Activated CD4-positive, alpha-beta memory T cell treated with anti-CD3 and anti-CD28 coated beads, Interleukin-2, amount 10 ng/mL, durations not matched to agents 7 days and 5 days (primary cell): ENCODE results near the gene FOXP1. TPM values are rescaled to one million over a fixed set of nuclear protein-coding genes. Genes with fewer than 3 reads are reported as not detected.

Source experiments
- CTCF ChIA-PET: fragments of 350-600 bp; sonication (Branson Sonifier 250); formaldehyde crosslinking; loops from one replicate; lab custom pipeline; 2021; ENCODE audit warnings: antibody characterized with exemption, inconsistent platforms; lab: Charles Lee
- POLR2A ChIA-PET: fragments of 350-600 bp; sonication (Branson Sonifier 250); formaldehyde crosslinking; loops from one replicate; lab custom pipeline; 2021; ENCODE audit warnings: antibody characterized with exemption; lab: Charles Lee
- DNase-seq: peaks from one replicate; pipeline ENCODE4 v3.0.0-alpha.2; 2020
- H3K27ac Mint-ChIP-seq: one replicate; pipeline ENCODE4 v1.8.0; 2021; ENCODE audit warnings: mild to moderate bottlenecking, mixed read lengths
- H3K27me3 Mint-ChIP-seq: one replicate; pipeline ENCODE4 v1.8.0; 2021; ENCODE audit warnings: mixed read lengths
- H3K36me3 Mint-ChIP-seq: one replicate; pipeline ENCODE4 v1.8.0; 2021; ENCODE audit warnings: low read depth, mixed read lengths
- H3K4me1 Mint-ChIP-seq: one replicate; pipeline ENCODE4 v1.8.0; 2021; ENCODE audit warnings: mixed read lengths
- H3K4me3 Mint-ChIP-seq: one replicate; pipeline ENCODE4 v1.8.0; 2021; ENCODE audit warnings: mild to moderate bottlenecking, mixed read lengths
- H3K9me3 Mint-ChIP-seq: one replicate; pipeline ENCODE4 v1.8.0; 2021; ENCODE audit warnings: mixed read lengths
- total RNA-seq, 2 experiments: library from RNA; stranded (reverse); gene quantifications; one replicate each; pipeline ENCODE4 v1.2.3, GENCODE V29; 2021

Gene FOXP1
- total RNA-seq, 2 experiments from 2014 or later: 71.3 to 76.9 TPM

- DNase-seq: no peak
- peaks cover 2% of the 10 kb centered on the region for H3K9me3 Mint-ChIP-seq
- POLR2A ChIA-PET: interaction anchor here (7.2 kb wide), 1 partner anchor 20 kb away, joined by 58 read pairs; no protein-coding TSS in a partner anchor
- peaks cover 43% of the 10 kb centered on the region for H3K36me3 Mint-ChIP-seq
- H3K4me3 Mint-ChIP-seq: no peak overlapping the region
- no peaks in the 10 kb centered on the region for H3K27me3 Mint-ChIP-seq
- H3K27ac Mint-ChIP-seq: no peak overlapping the region
- CTCF ChIA-PET: no interaction called here
- H3K4me1 Mint-ChIP-seq: peaks cover 75% of the 10 kb centered on the region
Measured at GRCh38 chr3:71082833-71083232, 500.7 kb downstream of the FOXP1 start.

DNA sequence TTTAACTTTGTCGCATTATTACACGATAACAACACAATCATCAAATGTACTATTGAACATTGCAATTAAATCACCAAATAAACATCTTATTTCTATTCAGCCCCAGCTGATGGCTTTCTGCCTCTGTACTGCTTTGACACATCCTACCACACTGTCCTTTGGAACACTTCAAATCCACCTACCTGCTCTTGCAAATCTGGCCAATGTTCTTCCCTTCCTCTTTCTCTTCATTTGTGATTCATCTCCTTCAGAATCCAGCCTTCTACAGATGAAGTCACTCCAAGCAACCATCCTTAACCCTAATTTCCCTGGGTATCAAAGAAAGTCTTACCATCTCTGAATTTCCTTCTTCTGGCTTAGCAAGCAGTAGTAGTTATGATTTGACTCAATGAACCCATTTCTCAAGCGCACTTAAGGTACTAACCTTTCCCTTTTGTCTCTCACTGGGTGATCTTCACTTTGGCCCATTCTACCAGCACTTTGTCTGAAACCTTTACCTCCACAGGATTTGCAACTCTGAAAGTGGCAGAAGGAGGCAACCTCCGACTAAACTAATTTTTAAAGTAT is 502.9 kb downstream of the FOXP1 start:
- ChIA-PET POLR2A (interaction anchor here (0.6 kb wide), 1 partner anchor 38 kb away, joined by 3 read pairs; no protein-coding TSS in a partner anchor), CTCF (interaction anchor here (0.6 kb wide), 1 partner anchor 143 kb away, joined by 3 read pairs; no protein-coding TSS in a partner anchor)
- Mint-ChIP-seq H3K36me3 (peaks cover 43% of the 10 kb centered on the region), H3K4me3 (no peak overlapping the region), H3K27ac (no peak overlapping the region), H3K4me1 (peaks cover 69% of the 10 kb centered on the region), H3K9me3 (peaks cover 2% of the 10 kb centered on the region), H3K27me3 (no peaks in the 10 kb centered on the region)
- DNase-seq: no peak

GRCh38 chr3:71078723-71079525 is 504.6 kb downstream of the FOXP1 start:
- ChIA-PET POLR2A (interaction anchor here (1.1 to 1.2 kb wide), 3 partner anchors 8 to 51 kb away, joined by 3 to 5 read pairs (median 3); no protein-coding TSS in a partner anchor), CTCF (no interaction called here)
- Mint-ChIP-seq H3K36me3 (peaks cover 38% of the 10 kb centered on the region), H3K27ac (no peak overlapping the region), H3K4me3 (no peak overlapping the region), H3K9me3 (peaks cover 2% of the 10 kb centered on the region), H3K4me1 (peaks cover 63% of the 10 kb centered on the region), H3K27me3 (no peaks in the 10 kb centered on the region)
- DNase-seq: no peak

DNA sequence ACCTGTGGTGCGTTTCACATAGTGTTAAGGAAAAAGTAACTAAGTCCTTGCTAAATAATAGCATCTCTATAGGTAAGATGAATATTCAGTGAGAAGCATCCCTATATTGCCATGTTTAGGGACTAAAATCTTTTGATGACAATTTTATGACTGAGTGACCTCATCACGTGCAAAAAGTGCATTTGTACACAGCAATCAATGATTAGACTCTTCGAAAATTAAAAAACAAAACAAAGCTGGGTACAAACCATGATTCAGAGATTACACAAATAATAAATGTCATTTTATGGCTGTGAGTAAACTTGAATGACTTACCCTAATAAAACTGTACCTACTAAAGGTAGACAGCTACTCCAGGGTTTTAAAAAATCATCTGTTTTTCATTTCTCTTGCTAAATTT is 505.3 kb downstream of the FOXP1 start:
- DNase-seq: no peak
- H3K27me3 Mint-ChIP-seq: no peaks in the 10 kb centered on the region
- H3K4me3 Mint-ChIP-seq: no peak overlapping the region
- H3K36me3 Mint-ChIP-seq: peaks cover 31% of the 10 kb centered on the region
- H3K4me1 Mint-ChIP-seq: peaks cover 56% of the 10 kb centered on the region
- CTCF ChIA-PET: no interaction called here
- no peaks in the 10 kb centered on the region for H3K9me3 Mint-ChIP-seq
- POLR2A ChIA-PET: interaction anchor here (1.1 to 1.2 kb wide), 2 partner anchors 9 to 15 kb away, joined by 3 to 5 read pairs; no protein-coding TSS in a partner anchor
- H3K27ac Mint-ChIP-seq: no peak overlapping the region

DNA sequence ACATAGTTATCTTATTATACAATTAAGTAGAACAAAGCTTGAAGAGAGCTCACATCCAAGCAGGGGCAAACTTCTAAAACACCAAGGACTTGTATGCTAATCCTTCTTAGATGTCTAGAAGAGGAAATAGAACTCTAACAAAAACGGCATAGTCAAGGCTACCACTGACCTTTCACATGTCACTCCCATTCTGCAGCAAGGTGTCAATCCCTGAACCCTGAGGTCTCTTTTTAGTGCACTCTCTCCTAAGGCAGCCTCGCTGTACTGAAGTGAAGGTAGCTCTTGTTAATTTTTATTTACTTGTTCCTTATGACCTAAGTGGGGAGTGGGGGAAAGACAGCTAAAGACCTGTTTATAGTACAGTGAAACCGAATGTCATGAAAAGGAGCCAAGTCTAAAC is 506.5 kb downstream of the FOXP1 start:
- peaks cover 26% of the 10 kb centered on the region for H3K36me3 Mint-ChIP-seq
- no peaks in the 10 kb centered on the region for H3K27me3 Mint-ChIP-seq
- ChIA-PET CTCF (interaction anchor here (1.2 to 1.3 kb wide), 2 partner anchors 70 to 527 kb away, joined by 3 read pairs; no protein-coding TSS in a partner anchor), POLR2A (interaction anchor here (1.2 to 1.3 kb wide), 2 partner anchors 10 to 12 kb away, joined by 4 read pairs; no protein-coding TSS in a partner anchor)
- H3K4me1 Mint-ChIP-seq: peaks cover 50% of the 10 kb centered on the region
- no peaks in the 10 kb centered on the region for H3K9me3 Mint-ChIP-seq
- no peak overlapping the region for H3K27ac Mint-ChIP-seq
- DNase-seq: no peak
- no peak overlapping the region for H3K4me3 Mint-ChIP-seq

DNA sequence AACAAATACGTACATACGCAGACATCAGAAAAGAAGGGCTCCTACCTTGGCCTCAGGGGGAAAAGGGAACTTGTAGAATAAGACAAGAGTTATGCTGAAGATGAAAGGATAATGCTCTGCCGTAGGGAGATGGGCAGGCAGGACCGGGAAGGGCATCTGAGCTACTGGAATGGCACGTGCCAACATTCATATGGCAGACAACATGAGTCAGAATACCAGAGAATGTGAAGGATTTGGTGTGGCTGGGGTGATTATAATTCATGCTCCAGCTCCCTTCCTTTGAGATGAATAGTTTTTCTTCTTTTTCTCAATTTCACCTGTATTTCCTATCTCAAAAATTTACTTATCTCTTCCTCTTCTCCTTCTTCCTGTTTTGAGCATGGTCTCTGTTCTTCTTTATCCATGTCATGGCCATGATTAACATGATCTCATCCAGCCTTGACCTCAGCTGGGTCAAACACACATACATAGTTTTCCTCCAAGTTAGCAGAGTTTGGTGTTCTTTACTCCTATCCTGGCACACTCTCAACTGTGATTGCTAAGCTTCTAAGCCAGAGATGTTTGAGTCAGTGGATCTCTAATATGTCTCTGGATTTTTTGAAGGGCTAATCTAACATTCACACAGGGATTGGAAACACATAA is 507.0 kb downstream of the FOXP1 start:
- Mint-ChIP-seq H3K4me1 (peaks cover 49% of the 10 kb centered on the region), H3K36me3 (peaks cover 25% of the 10 kb centered on the region), H3K27me3 (no peaks in the 10 kb centered on the region), H3K27ac (no peak overlapping the region), H3K9me3 (no peaks in the 10 kb centered on the region), H3K4me3 (no peak overlapping the region)
- DNase-seq: no peak
- CTCF ChIA-PET: interaction anchor here (1.2 to 1.3 kb wide), 2 partner anchors 69 to 526 kb away, joined by 3 read pairs; no protein-coding TSS in a partner anchor
- POLR2A ChIA-PET: interaction anchor here (1.2 to 1.3 kb wide), 2 partner anchors 10 to 11 kb away, joined by 4 read pairs; no protein-coding TSS in a partner anchor

GRCh38 chr3:71075494-71075893 is 508.0 kb downstream of the FOXP1 start:
- no peak for DNase-seq
- no peak overlapping the region for H3K4me3 Mint-ChIP-seq
- POLR2A ChIA-PET: no interaction called here
- H3K4me1 Mint-ChIP-seq: peaks cover 41% of the 10 kb centered on the region
- CTCF ChIA-PET: interaction anchor here (1.1 kb wide), 1 partner anchor 10 kb away, joined by 4 read pairs; no protein-coding TSS in a partner anchor
- H3K27me3 Mint-ChIP-seq: no peaks in the 10 kb centered on the region
- no peaks in the 10 kb centered on the region for H3K9me3 Mint-ChIP-seq
- H3K36me3 Mint-ChIP-seq: peaks cover 17% of the 10 kb centered on the region
- H3K27ac Mint-ChIP-seq: no peak overlapping the region

- DNase-seq: no peak
- CTCF ChIA-PET: no interaction called here
- Mint-ChIP-seq H3K27me3 (no peaks in the 10 kb centered on the region), H3K36me3 (peaks cover 12% of the 10 kb centered on the region), H3K9me3 (no peaks in the 10 kb centered on the region), H3K4me3 (no peak overlapping the region), H3K4me1 (peaks cover 40% of the 10 kb centered on the region), H3K27ac (no peak overlapping the region)
- POLR2A ChIA-PET: interaction anchor here (1.0 kb wide), 1 partner anchor 13 kb away, joined by 3 read pairs; no protein-coding TSS in a partner anchor
Measured at GRCh38 chr3:71074423-71074822, 509.1 kb downstream of the FOXP1 start.

DNA sequence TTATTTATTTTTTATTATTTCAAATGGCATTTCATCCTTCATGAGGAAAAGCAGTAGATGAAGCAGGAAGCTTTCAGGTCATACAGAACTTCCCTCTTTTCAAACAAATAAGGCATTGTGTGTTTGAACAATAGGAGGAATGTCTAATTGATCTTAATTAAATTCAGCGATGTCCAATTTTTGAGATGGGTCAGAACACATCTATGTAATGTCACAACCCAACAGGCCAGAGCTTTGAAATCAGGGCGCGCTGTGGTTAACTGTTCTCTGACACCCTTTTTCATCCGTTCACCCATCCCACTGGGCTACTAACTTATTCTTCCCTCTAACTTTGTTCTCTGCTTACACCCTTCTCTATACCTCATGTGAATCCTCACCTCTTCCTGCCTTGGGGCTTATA is 510.5 kb downstream of the FOXP1 start:
- ChIA-PET CTCF (no interaction called here), POLR2A (no interaction called here)
- H3K27ac Mint-ChIP-seq: no peak overlapping the region
- H3K4me3 Mint-ChIP-seq: no peak overlapping the region
- H3K9me3 Mint-ChIP-seq: no peaks in the 10 kb centered on the region
- peaks cover 37% of the 10 kb centered on the region for H3K4me1 Mint-ChIP-seq
- H3K36me3 Mint-ChIP-seq: peaks cover 7% of the 10 kb centered on the region
- H3K27me3 Mint-ChIP-seq: no peaks in the 10 kb centered on the region
- no peak for DNase-seq

DNA sequence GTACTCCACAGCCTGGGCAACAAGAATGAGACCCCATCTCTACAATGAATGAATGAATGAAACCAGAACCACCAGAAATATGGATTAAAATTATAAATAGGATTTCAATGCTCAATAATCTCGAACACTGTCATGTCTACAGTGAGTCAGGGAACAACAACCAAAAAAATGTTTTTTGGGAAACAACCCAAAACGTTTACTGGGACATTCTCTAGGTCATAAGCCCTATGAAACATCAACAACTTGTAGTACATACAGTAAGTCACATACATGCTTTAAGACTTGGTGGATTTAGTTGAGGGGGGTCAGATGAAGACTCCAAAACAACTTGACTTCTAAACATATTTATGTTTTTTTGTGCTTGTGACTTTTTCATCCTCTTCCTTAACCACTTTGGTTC is 511.2 kb downstream of the FOXP1 start:
- POLR2A ChIA-PET: no interaction called here

DNA sequence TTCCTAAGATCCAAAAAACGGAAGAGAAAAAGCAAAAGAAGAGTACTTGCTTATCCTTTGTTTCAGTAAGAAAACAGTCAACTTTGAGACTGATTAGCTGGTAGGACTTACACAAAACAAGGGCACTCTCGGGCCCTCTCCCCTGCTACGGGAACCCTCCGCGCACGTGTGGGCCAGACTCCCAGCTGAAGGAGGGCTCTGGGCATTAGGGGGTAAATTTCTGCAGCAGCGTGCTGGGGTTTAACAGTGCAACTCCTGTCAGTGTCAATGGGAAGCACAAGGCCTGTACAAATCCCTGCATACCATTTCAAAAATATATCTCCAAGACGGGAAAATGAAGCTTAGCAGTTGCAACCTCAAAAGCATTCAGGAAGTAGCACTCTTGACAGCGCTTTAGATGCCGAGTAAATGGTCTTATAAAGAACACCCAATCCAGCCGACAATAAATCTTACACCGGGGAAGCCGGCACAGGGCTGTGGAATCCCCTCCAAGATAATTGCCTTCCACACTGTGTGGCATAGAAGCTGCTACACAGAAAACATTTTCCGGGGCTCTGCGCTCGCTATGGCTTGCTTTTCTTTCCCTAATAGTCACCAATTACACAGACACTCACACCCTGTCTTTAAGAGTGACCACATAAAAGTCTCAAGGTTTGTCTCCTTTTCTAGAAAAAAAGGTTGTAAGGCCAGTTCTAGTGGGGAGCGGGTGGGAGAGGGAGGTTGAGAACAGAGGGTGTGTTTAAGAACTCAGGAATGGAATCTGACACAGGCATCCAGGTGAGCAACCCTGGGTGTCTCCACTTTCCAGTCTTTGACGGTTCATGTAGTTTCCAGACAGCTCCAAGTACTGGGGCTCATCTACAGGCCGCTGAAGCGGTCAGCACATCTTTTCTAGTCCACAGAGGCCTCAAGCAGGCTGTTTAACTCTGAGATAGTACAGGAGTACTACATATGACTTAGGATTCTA is 512.7 kb downstream of the FOXP1 start:
- POLR2A ChIA-PET: interaction anchor here (2.0 kb wide), 1 partner anchor 9 kb away, joined by 6 read pairs; no protein-coding TSS in a partner anchor
- no peak overlapping the region for H3K4me3 Mint-ChIP-seq
- H3K27ac Mint-ChIP-seq: no peak overlapping the region

More for the DNA sequence above, 511.2 kb downstream of the FOXP1 start:
- Mint-ChIP-seq H3K4me1 (peaks cover 33% of the 10 kb centered on the region), H3K27ac (no peak overlapping the region), H3K36me3 (peaks cover 7% of the 10 kb centered on the region), H3K27me3 (no peaks in the 10 kb centered on the region), H3K4me3 (no peak overlapping the region), H3K9me3 (no peaks in the 10 kb centered on the region)
- CTCF ChIA-PET: no interaction called here
- no peak for DNase-seq

More for the DNA sequence above, 512.7 kb downstream of the FOXP1 start:
- Mint-ChIP-seq H3K27me3 (no peaks in the 10 kb centered on the region), H3K4me1 (peaks cover 40% of the 10 kb centered on the region), H3K36me3 (peaks cover 3% of the 10 kb centered on the region), H3K9me3 (no peaks in the 10 kb centered on the region)
- CTCF ChIA-PET: interaction anchor here (0.8 to 2.1 kb wide), 8 partner anchors 10 to 520 kb away, joined by 3 to 8 read pairs (median 4); no protein-coding TSS in a partner anchor
- no peak for DNase-seq
